Transverse colon (tissue), 3 donors: ENCODE measurements around the gene CABP5.

Experiments
- POLR2A ChIP-seq: fragments of 450-650 bp; IDR thresholded peaks from one replicate; pipeline ENCODE4 v1.6.1; 2016; ENCODE audit warnings: antibody characterized with exemption, mild to moderate bottlenecking, moderate library complexity
- TF ChIP-seq, protein P1 (sequence below), 5 experiments: fragments of 200-600 bp in 3 of 5; fragments of 450-650 bp in 2 of 5; sonication (generic) in 3 of 5; IDR thresholded peaks; 1 replicate in 2 of 5; 2 replicates in 3 of 5; pipeline ENCODE4 v1.5.1; 2016 to 2017; ENCODE audit warnings: antibody characterized with exemption in 5 of 5, inconsistent platforms in 3 of 5, mild to moderate bottlenecking in 2 of 5, moderate library complexity in 1 of 5

DNA sequence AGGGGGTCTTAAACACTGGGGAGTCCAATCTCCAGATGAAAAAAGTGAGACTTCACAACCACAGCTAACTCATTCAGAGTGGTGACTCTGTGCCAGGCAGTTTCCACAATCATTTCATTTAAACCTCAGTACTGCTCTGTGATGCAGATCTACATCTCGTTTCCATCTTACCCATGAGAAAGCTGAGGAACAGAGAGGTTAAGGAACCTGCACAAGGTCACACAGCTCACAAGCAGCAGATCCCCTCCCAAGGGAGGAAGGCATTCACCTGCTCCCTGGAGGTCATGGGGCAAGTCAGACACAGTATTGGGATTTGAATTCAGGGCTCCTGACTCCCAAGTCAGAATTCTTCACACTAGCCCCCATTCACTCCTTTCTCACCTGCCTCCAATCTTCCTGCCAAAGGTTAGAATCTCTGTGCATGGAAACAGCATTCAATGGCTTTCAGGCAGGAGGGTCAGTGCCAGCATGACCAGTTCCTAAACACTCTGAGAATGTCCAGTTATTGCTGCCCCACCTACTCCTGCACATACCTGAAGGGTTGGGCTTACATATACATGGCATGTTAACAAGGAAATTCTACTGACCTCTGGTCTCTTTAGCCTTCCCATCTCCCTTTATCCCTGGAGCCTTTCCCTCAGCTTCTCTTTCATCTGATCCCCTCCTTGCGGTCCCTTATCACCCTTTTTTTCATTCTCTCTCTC, 1.9 kb downstream of the CABP5 start:
- no peak for TF ChIP-seq POLR2A
- TF ChIP-seq, protein P1, sequence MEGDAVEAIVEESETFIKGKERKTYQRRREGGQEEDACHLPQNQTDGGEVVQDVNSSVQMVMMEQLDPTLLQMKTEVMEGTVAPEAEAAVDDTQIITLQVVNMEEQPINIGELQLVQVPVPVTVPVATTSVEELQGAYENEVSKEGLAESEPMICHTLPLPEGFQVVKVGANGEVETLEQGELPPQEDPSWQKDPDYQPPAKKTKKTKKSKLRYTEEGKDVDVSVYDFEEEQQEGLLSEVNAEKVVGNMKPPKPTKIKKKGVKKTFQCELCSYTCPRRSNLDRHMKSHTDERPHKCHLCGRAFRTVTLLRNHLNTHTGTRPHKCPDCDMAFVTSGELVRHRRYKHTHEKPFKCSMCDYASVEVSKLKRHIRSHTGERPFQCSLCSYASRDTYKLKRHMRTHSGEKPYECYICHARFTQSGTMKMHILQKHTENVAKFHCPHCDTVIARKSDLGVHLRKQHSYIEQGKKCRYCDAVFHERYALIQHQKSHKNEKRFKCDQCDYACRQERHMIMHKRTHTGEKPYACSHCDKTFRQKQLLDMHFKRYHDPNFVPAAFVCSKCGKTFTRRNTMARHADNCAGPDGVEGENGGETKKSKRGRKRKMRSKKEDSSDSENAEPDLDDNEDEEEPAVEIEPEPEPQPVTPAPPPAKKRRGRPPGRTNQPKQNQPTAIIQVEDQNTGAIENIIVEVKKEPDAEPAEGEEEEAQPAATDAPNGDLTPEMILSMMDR (IDR thresholded peaks at IDR 0.05) = no peak
